GM12874 (cell line): ENCODE results near the gene ZNF17.

ENCODE experiments used
- CTCF ChIP-seq: IDR thresholded peaks from 2 replicates; pipeline ENCODE4 v1.5.1; 2011; ENCODE audit warnings: low read depth, mild to moderate bottlenecking, control low read depth, low read length, moderate library complexity; ENCODE audit not compliant: insufficient read depth

ZNF17 gene

DNA sequence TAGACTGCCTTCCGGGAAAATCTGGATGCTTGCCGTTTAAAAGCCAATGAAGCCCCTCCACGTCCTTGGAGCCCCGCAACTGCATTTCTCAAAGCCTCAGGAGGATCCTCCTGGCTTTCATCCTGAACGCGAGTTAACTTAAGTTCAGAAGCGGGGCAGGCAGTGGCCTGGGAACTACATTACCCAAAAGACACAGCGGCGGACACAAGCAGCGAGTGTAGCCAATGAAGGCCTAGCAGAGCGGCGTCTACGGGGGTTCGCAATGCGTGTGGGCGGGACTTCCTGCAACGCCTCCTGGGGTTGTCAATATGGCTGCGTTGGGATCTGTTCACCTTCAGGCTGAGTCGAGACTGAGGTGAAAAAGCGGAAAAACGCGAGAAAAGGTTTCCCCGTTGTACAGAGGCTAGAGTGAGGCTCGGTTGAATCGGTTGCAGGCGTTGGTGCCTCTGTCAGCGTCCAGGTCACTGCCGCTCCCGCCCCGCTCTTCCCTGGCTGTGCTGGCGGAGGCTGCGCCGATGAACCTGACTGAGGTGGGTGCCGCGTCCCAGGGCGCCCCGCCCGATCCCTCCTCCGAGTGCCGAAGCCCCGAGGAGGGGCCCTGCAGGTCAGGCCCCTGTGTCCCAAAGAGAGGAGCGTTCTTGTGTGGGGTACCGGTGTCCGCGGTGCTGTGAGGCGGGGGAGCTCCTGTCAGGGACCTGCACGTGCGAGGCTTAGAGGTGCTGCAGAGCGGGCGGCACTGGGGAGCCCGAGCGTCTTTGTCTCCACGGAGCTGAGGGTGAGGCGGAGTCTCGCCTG lies at the start of gene ZNF17:
Gene ZNF17 (plus strand): TSS at position 285 of the 795 bp plus-strand sequence. CDS start 2,455 bp downstream, outside the sequence.
- TF ChIP-seq CTCF, result no peak

GRCh38 chr19:57362419-57362818 lies 48.5 kb upstream of the ZNF17 start:
- TF ChIP-seq CTCF, result no peak

DNA sequence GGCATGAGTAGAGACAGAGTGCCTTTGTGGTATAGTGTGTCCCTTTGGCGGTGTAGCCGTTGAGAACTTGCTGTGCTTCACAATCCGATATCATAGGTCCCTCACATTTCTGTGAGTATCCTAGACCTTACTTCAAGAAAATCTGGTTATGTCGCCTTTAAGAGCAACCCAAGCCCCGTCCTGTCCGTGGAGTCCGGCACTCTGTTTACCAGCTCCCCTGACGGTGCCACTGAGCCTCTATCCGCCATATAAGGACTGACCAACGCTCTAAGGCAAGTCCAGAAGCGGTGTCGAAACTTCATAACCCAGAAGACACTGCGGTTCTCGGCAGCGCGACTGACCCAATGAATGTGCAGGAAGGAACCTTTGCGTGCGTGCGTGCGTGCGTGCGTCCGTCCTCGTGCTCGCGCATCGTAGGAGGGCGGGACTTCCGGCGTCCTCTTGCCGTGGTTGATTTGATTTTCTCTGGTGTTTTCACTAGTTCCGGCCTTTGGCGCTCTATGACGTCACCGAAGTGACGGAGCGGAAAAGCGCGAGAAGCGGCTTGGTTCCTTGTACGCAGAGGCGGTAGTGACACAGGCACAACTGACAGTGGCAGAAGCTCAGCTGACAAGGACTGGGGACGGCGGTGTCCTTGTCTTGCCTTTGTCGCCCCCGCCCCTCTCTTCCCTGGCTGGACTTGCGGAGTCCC lies 47.8 kb upstream of the ZNF17 start, which contains the start of the genes TRAPPC2B and ZNF547:
Gene TRAPPC2B (plus strand): TSS at position 555 of the 691 bp plus-strand sequence. CDS start 1,283 bp downstream, outside the sequence.
Gene ZNF547 (plus strand): TSS at position 555 of the 691 bp plus-strand sequence. CDS start 5,005 bp downstream, outside the sequence.
- no peak for TF ChIP-seq CTCF

- no peak for TF ChIP-seq CTCF
Measured at GRCh38 chr19:57363688-57364181, 47.2 kb upstream of the ZNF17 start.

DNA sequence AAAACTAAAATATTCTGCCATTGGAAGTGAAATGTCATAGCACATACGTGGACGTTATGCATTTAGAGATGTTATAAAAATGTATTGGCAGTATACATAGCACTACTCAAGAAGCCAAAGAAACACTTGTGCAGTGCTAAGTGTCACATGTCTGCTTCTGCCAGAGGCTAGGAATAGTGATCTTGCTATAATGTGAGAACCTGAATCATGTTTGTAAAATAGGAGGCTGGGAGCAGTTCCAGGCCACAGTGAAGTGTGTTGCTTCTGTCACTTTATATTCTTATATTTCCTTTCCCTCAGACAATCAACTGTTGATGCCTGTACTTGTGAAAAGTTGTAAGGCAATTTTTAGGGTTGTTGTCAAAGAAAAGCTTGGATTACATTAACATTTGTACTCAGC lies 44.2 kb upstream of the ZNF17 start:
- TF ChIP-seq CTCF, result no peak

GRCh38 chr19:57374179-57374578 lies 36.8 kb upstream of the ZNF17 start:
- TF ChIP-seq CTCF, result no peak

DNA sequence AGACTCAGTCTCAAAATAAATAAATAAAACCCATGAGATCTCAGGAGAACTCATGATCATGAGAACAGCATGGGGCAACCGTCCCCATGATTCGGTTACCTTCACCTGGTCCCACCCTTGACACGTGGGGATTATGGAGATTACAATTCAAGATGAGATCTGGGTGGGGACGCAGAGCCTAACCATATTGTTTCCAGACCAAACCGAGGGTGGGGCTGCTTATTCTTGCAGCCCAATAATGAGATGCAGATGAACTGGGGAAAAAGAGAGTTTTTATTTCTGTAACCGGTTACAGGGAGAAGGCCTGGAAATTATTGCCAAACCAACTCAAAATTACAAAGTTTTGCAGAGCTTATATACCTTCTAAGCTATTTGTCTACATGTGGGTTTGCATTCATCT lies 34.8 kb upstream of the ZNF17 start:
- TF ChIP-seq CTCF, result no peak
